HG03439 (cell line): ENCODE measurements around the gene FERMT1.
"Not testable (repeated sequence)": the region's sequence is repeated elsewhere in the genome, so short reads cannot be mapped to it uniquely, and the experiment has no call there.

Experiments used
- ATAC-seq: cut with Tn5 transposase; IDR thresholded peaks from one replicate; pipeline ENCODE4 v1.9.1; 2021; ENCODE audit warnings: mild to moderate bottlenecking, moderate library complexity; ENCODE audit not compliant: unreplicated experiment

The FERMT1 gene

DNA sequence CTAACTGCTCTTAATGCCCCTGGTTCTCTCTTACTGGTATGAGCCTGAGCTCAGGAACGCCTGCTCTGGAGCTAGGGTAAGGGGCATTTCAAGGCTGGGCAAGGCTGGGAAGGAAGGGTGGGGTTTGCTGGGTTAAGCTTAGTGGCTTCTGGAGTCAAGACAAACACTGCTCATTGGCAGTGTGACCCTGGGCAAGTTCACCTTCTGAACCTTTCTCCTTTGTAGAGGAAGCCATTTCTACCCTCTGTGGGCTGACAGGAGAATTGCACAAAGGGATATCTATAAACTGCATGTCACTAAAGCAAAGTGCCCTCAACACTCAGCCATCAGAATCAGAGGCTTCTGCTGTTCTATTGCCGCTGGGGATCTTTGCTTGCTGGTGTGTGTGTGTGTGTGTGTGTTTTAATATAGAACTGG lies 48.7 kb downstream of the FERMT1 start:
- ATAC-seq = no peak

DNA sequence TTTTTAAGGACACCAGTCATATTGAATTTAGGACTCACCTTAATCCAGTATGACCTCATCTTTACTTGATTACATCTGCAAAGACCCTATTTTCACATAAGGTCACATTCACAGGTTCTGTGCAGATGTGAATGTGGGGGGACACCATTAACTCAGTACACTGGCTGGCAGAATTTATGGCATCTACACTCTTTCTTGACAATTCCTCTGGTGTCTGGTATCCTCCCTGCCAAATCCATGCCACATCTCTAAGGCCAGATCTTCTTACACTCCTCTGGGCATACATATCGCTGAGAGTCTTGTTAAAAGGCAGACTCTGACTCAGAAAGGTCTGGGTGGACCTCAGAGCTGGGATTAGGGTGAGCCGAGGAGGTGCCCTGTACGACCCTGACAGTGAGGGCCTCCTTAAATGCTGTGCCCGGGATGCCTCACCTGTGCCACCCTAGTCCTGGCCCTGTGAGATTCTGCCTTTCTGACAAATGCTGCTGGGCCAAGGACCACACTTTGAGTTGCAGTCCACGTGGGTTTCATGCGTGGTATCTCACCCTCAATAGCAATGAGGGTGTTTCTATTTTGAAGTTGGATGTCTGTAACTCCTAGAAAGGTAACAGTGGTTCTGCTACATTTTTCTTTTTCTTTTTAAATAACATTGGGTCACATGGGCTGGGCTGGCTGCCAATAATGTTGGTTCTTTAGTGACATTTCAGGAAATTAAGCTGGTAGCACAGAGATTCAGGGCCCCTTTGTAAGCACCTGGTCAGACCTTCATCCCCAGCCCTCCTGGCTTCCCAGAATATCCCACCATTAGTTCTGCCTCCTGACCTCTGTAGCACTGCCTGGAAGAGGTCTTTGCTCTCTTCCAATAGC lies 51.8 kb downstream of the FERMT1 start:
- no peak for ATAC-seq

DNA sequence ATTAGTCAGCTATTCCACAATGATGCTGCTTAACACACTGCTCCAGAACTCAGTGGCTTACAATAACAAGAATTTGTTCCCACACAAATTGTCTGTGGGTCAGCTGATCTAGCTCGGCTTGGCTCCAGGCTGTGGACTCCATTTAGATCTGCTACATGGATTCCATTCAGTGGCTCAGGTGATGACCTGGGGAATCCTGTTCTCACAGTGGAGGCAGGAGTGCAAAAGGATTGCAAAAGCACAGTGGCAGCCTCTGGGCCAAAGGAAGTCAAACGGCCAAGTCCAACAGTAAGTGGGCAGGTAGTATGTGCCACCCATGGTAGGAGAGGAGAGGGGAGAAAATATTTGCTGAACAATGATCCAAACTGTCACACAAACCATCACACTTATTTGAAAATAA lies 53.2 kb downstream of the FERMT1 start:
- no peak for ATAC-seq

DNA sequence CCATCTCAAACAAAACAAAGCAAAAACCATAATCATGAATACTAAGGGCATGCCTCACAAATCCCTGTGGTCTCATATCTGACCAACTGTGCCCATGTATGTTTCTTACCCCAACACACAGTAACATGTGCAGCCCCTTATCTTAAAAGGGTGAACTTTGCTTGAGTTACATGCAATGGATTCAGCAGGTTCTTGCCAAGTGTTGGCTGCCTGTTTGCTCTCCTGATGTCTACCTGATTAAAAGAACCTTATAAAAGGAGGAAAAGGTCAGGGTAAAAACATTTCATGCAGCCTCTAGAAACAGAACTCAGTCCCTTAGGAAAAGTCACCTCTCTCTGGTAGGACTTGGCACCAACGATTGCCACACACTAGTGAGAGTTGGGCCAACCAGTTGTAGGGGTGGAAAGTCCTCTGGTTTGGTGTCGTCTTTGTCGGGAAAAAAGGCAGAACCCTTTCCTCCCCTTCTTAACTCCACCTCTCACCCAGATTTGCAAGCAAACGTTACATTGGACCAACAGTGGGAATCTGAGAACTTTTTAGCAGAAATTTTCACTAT lies 55.0 kb downstream of the FERMT1 start:
- ATAC-seq = no peak

DNA sequence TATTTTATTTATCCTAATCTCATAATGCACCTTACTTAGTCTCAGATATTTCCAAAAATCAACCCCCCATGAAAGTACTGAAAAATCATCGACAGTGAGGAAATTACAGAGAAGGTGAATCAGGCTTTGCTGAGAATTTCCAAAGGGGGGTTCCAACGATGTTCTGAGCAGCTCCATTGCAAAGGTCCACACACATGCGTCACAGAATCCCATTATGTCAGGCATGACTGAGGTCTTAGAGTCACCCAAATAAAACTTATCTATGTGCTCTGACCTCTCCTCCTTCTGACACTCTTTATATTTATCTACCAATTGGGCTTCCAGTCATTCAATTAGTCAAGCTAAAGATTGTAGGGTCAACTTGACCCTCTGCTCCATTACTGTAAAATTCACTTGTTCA lies 56.2 kb downstream of the FERMT1 start:
- ATAC-seq = no peak

DNA sequence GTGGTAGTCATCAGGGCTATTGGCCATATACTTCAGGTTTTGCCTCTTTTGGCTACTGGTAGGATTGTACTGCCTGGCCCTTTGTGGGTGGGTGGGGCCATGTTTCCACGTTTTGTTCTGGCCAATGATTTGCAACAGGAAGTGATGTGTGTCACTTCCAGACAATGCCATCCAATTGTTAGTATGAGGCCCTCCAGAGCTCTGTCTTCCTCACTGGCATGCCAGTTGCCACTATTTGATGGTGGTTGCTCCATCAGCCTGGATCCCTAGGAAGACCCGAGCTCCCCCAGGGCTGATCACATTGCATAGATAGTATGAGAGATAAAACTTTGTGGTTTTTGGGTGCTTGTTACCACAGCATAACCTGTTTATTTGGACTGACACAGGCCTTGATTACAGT lies 61.3 kb downstream of the FERMT1 start:
- ATAC-seq = no peak

DNA sequence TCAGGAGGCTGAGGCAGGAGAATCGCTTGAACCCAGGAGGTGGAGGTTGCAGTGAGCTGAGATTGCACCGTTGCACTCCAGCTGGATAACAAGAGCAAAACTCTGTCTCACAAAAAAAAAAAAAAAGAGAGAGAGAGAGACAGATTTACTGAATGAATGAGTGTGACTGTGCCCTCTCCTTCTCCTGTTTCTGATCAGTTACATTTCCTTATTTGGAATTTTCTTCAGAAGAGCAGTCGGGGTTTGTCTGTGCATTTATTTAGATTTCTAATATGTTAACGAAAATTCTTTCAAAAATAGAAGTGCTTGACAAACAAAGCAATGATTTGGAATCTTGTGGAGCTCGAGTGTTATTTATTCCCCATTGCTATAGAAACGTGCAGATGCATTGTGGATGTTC lies 62.6 kb downstream of the FERMT1 start:
- ATAC-seq = no peak

DNA sequence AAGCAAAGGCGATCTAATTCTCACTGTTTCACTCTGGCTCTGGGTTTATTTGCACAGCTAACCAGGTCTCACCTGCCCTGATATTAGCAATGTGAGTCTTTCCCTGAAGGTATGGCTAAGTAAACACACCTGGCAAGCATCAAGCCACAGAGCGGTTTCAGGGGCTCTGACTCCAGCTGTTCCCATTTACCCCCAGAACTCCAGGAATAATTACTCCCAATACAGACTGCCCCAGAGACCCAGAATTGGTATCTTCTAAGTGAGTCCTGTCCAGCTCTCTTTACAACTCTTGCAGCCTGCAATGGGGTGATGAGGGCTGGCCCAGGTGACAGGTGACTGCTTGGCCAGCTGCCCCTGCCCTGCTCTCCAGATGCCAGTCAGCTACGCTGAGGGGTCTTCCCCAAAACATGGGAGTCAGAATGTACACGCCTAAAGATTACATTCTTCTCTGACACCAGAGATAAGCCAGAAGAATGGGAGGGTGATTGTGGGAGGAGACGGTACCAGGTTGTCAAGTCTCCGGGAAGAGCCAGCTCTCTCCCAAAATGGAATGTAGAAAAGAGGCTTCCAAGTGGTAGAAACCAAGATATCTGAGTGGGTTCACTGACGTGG lies 64.0 kb downstream of the FERMT1 start:
- no peak for ATAC-seq

DNA sequence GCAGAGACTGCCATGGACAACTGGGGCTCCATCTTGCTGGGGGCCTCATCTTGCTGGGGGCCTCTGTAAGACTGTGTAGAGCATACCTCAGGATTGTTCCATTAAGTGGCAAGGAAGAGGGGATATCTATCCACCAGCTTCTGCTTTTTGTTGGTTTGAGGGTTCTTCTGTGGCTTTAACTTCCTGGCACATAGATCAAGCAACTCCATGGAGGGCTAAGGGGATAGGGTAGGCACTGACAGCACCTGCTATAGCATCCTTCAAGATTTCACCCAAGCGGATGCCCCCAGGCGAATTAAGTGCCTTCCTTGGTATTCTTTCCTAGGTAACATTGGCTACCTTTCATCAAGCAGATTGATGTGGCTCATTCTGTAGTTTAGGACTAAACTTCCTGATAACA lies 65.1 kb downstream of the FERMT1 start:
- ATAC-seq = no peak

DNA sequence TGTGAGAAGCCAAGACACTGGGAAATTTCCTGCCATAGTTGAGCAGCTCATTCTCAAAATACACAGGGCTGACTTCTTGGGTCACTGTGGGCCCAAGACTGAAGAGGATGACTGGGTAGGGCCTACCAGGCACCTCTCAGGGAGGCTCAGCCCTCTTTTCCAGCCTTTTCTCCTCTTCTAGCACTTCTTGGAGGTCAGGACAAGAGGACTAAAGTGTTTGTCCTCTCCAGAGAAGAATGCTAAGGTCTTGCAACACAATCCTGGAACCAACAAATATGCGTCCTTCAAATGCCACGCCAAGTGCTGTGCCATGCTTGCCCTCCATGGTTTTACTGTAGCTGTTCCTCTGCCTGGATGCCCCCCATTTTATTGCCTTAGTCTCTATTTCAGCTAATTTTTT lies 65.7 kb downstream of the FERMT1 start:
- ATAC-seq = no peak

DNA sequence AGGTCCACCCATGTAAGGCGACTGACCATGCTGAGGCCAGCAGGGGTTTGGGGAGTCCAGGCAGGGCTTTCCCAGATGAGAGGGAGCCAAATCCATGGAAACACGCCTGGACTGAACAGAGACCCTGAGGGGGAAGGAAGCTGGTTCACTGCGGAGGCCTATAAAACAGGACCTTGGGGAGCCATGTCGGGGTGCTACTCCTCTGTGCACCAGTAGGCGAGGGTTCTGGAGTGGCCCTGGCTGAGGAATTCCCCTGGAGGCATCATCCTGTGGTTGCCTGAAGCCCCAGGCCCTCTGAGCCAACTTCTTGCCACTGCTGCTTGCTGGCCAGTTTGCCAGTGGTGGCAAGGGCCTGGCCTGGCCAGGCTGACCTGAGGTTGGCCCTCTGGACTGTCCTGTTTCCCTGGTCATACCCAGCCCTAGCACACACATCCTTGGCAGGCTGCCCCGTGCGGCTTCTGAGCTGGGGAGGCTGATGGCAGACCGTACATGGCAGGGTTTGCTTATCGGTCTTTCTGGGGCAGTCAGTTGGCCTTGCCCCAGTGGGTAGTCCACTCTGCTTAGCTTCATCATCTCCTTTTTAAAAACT lies 66.8 kb downstream of the FERMT1 start:
- no peak for ATAC-seq

DNA sequence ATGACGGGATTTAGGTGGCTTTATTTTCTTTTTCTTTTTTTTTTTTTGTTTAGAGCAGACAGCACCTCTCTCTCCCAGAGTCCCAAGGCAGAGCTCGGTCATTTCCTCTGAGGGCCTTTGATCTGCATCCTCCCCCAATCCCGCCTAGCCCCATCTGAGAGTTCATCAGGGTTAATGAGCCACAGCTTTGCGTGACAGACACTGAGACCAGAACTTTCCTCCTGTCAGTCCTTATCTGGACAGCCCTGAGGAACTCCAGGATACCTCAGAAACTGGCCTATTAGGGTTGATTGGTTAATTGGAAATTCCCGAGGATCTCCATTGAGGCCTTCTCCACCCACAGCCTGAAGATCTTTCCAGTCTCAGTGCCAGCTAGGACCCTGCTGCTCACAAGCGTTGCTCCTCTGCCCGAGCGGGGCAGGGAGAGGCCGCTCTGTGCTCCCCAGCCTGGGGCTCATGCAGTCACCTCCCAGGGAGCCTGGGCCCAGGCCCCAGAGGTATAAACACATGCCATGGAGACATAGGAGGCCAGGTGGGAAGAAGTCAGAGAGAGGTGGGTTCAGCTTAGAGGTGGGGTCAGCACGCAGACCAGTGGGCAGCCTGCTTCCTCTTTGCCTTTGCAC lies 67.6 kb downstream of the FERMT1 start:
- ATAC-seq = no peak

DNA sequence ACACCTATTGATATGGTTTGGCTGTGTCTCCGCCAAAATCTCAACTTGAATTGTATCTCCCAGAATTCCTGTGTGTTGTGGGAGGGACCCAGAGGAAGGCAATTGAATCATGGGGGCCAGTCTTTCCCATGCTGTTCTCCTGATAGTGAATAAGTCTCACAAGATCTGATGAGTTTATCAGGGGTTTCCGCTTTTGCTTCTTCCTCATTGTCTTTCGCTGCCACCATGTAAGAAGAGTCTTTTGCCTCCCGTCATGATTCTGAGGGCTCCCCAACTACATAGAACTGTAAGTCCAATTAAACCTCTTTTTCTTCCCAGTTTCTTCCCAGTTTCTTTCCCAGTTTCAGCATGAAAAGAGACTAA lies 68.2 kb downstream of the FERMT1 start:
- ATAC-seq = not testable (repeated sequence)

DNA sequence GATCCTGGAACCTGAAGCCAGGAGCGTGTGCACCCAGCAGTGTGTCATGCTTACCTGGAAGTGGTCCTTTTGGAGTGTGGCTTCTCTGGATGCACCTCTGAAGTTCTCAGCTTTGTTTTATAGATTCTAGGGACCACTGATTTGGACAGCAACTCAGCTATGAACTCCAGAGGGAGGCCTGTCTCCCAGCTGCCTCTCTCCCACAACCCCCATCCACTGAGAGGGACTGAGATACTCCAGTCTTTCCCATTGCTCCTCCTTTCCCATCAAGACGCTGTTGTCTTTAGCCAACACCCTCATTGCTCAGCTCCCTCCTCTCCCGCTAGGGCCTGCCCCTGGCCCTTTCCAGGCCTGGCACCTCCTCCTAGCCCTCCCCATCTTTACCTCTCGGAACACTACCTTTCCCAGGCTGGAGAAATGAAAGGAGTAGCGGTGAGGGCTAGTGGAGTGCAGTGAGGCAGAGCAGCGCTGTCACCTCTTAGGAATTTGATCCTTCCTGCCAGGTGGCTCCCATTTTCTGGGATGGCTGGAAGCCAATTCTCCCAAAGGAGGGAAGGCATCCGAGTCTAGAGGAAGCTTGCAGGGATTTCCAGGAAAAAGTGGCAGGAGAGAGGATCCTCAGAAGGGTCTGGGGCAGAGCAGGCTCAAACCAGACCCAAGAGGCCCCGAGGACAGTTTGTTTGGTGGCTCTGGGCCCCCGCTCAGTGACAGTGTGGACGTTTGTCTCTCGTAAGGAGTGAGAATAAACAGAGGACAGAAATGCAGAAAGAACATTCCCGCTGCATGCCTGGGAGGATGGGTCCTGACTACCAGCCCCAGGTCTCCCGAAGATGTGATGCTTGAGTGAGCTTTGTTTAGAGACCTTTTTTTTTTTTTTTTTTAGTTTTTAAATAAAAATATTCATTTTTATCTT lies 68.8 kb downstream of the FERMT1 start, which contains the start of gene LRRN4:
Gene LRRN4 (minus strand): TSS at position 285 of the 913 bp plus-strand sequence. CDS start 1,261 bp downstream, outside the sequence.
- no peak for ATAC-seq

DNA sequence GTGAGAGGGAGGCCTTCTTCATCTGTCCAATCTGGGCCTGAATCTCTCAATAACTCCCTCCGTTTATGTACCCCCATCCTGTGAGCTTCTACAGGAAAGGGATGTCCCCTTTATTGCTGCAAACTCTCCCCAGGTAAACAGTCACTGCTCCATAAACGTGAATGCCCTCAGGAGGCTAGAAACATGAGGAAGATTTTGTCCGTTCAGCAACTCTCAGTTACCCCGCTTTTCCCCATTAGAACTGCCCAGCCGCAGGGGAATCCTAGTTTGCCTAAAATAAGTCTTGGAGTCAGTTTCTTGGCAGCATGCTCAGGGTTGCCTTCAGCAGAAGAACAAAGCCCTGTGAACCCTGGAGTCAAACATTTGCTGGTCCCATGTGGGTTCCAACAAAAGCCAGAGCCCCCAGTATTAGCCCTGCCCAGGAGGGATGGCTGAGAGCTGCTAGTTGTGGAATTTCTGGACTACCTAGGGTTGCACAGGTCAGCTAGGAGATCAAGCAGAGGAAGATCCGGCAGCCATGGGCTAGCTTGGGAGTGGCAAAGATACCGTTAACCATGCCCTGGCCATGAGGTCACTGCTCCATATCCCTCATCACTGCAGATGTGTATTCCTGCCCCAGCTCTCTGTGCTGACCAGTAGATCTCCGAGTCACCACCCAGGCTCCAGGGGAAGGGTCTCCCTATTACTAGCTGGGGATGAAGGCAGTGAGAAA lies 69.6 kb downstream of the FERMT1 start:
- no peak for ATAC-seq

DNA sequence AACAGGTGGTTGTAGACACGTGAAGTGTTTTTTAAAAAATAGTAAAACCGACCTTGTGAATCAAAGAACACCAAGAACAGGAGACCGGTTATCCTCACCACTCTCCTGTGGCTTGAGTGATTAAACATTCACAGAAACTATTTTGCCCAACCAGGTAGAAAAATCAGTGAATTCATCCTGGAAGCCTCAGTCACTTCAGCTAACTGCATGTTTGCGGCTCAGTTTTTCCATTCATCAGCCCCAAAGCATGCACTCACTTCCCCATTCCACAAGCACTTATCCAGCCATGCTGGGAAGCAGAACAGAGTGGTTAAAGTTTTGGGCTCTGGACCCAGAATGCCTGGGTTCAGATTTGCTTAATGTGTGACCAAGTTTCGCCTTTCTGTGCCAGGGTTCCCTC lies 71.3 kb downstream of the FERMT1 start:
- no peak for ATAC-seq

DNA sequence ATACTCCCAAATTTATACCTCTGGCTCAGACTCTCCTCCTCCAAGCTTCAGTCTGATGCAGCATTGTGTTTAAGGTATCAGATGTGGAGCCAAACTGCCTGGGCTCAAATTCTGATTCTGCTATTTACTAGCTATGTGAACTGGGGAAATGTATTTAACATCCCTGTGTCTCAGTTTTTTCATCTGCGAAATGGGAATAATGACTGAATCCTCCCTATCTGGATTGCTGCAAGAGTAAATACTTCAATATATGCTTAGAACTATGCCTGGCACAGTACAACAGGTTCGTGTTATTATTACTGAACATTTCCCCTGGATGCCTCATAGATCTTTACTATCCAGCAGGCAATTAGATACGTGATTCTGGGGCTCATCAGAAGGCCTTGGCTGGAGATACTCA lies 74.4 kb downstream of the FERMT1 start:
- no peak for ATAC-seq

DNA sequence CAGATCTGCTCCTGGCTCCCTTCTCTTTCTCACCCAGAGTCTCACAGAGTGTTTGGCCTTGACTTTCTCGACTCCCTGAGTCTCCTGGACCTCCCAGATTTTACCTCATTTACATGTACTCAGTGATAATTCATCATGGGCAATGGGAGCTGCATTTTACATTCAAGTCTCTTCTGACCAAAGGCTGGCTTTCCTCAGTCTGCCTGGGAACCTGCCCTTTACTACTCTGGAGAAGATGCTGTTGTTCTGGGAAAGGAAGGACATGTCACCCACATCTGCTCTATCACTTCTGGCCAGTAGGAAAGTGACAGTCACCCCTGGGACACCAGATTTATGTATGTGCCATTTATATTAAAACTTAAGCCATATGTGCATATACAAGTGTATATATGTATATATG lies 76.4 kb downstream of the FERMT1 start:
- no peak for ATAC-seq

DNA sequence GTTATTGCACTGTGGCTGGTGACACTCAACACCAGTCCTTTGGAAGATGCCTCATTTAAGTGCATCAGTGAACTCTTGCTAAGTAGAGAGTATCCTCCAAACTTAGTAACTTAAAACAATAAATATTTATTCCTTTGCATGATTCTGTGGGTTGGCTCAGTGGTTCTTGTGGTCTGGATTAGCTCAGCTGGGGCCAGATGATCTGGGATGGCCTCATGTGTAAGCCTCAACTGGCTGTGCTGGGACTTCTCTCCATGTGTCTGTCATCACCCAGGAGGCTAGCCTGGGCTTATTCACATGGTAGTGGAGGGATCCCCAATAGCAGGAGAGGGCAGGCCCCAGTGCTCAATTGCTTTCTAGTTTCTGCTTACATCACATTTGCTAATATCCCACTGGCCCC lies 77.3 kb downstream of the FERMT1 start:
- no peak for ATAC-seq

DNA sequence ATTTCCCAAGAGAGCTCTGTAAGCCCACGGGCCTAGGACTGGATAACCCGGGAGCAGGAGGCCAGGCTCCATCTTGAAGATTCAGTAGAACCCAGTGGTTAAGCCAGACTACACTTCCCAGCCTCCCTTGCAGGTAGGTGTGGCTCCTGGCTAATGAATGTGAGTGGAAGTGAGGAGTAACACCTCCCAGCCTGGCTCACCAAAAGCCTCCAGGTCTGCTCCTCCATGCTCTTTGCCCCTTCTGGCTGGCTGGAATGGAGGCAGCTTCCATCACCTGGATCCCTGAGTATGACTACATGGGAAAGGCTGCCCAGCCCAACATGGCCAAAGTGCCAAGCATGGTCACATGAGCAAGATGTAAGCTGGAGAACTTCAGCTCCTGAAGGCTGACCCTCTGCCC lies 78.7 kb downstream of the FERMT1 start:
- ATAC-seq = no peak
